IMR-90 (cell line): ENCODE measurements around the gene RPS27L.

Experiments used
- BHLHE40 ChIP-seq: fragments of 150-350 bp; IDR thresholded peaks from 2 replicates; pipeline ENCODE4 v1.6.1; 2016; ENCODE audit warnings: mild to moderate bottlenecking, low read depth, low read length
- CTCF ChIP-seq: conservative IDR thresholded peaks from 2 replicates; pipeline ENCODE4 v1.5.1; 2012; ENCODE audit warnings: mild to moderate bottlenecking, low read depth, low read length, improper control_type of control experiment
- ELK1 ChIP-seq: fragments of 150-350 bp; IDR thresholded peaks from 2 replicates; pipeline ENCODE4 v1.6.1; 2016; ENCODE audit warnings: low read depth, mild to moderate bottlenecking, low read length, moderate library complexity, borderline replicate concordance
- MXI1 ChIP-seq: IDR thresholded peaks from 2 replicates; pipeline ENCODE4 v1.6.1; 2012; ENCODE audit warnings: low read depth, mild to moderate bottlenecking, low read length, moderate library complexity, borderline replicate concordance
- NFE2L2 ChIP-seq: fragments of 150-350 bp; IDR thresholded peaks from 2 replicates; pipeline ENCODE4 v1.6.1; 2016; ENCODE audit warnings: low read depth, mild to moderate bottlenecking, low read length
- POLR2A ChIP-seq: IDR thresholded peaks from 2 replicates; pipeline ENCODE4 v1.6.1; 2012; ENCODE audit warnings: mild to moderate bottlenecking, low read depth, low read length
- RCOR1 ChIP-seq: IDR thresholded peaks from 2 replicates; pipeline ENCODE4 v1.6.1; 2012; ENCODE audit warnings: mild to moderate bottlenecking, low read length, improper control_type of control experiment; ENCODE audit not compliant: insufficient replicate concordance
- SMC3 ChIP-seq: fragments of 150-350 bp; IDR thresholded peaks from 2 replicates; pipeline ENCODE4 v1.6.1; 2016; ENCODE audit warnings: low read depth, mild to moderate bottlenecking, antibody characterized with exemption, low read length, moderate library complexity

GRCh38 chr15:63165166-63165859 lies 8.0 kb upstream of the RPS27L start:
- TF ChIP-seq POLR2A: no peak
- no peak for TF ChIP-seq CTCF
- no peak for TF ChIP-seq RCOR1
- TF ChIP-seq SMC3: no peak
- TF ChIP-seq NFE2L2: no peak
- no peak for TF ChIP-seq BHLHE40
- TF ChIP-seq MXI1: no peak
- no peak for TF ChIP-seq ELK1
